K562 (cell line): Measurements from ENCODE around the gene SURF6. TPM values are rescaled to one million over a fixed set of nuclear protein-coding genes. Genes with fewer than 3 reads are reported as not detected.
A peak's percentile ranks its signal among the peaks of the same experiment; 100 is the strongest.

Experiments used
- ATAC-seq: fragments of 200-7000 bp; cut with Tn5 transposase; 3 replicates; pipeline ENCODE4 v1.9.1; 2020; ENCODE audit warnings: moderate library complexity
- BruUV-seq: library from RNA; stranded (reverse); fragments of 400-500 nt; replicated peaks from 2 replicates; lab custom pipeline; 2021; lab: Mats Ljungman, UMichigan
- CTCF ChIA-PET: fragments of 300-600 bp; formaldehyde crosslinking; extraction: SDS; loops from one replicate; lab custom pipeline; 2021; ENCODE audit warnings: low intra/inter-chr PET ratio; lab: Yijun Ruan, JAX
- POLR2A ChIA-PET: fragments of 300-600, 350-650 bp; sonication (Branson Sonifier 250); formaldehyde crosslinking; extraction: SDS; loops from one replicate; lab custom pipeline; 2021; ENCODE audit warnings: antibody characterized with exemption, inconsistent platforms; lab: Yijun Ruan, JAX
- DNase-seq, 4 experiments: peaks; one replicate each; pipeline versions ENCODE4 v3.0.0 to v3.0.0-alpha.2; 2011 to 2018; ENCODE audit warnings: low spot score in 3 of 4, mixed read lengths in 3 of 4; ENCODE audit errors: extremely low read depth in 1 of 4
- FAIRE-seq: peaks from 2 replicates; lab custom pipeline; 2011; peaks lifted over from hg19 to GRCh38; lab: Jason Lieb, UNC
- H2AFZ ChIP-seq: 2 replicates; pipeline ENCODE4 v1.6.0; 2011; ENCODE audit warnings: low read depth, low read length, control low read depth, inconsistent platforms
- H3K27ac ChIP-seq: fragments of 200-600 bp; 3 replicates; pipeline ENCODE4 v1.8.0; 2011; ENCODE audit warnings: low read depth, mild to moderate bottlenecking, control low read depth, inconsistent platforms, low read length, moderate library complexity, mixed read lengths; ENCODE audit errors: extremely low read depth
- H3K27me3 ChIP-seq, 2 experiments: fragments of 300-600 bp in 1 of 2; 2 replicates in 1 of 2; 3 replicates in 1 of 2; pipeline versions ENCODE4 v1.6.0 to v1.8.0; 2011; ENCODE audit warnings: inconsistent platforms in 2 of 2, low read length in 2 of 2, mild to moderate bottlenecking in 1 of 2, mixed read lengths in 1 of 2, moderate library complexity in 1 of 2; ENCODE audit not compliant: control insufficient read depth in 2 of 2, insufficient read depth in 2 of 2
- H3K36me3 ChIP-seq: fragments of 300-600 bp; 3 replicates; pipeline ENCODE4 v1.8.0; 2011; ENCODE audit warnings: mild to moderate bottlenecking, low read length, inconsistent platforms; ENCODE audit not compliant: control insufficient read depth, insufficient read depth
- H3K4me1 ChIP-seq, 2 experiments: fragments of 200-600 bp in 1 of 2; replicated peaks in 1 of 2; 2 replicates in 1 of 2; 3 replicates in 1 of 2; pipeline versions ENCODE4 v1.5.1 to v1.8.0; 2011; ENCODE audit warnings: inconsistent platforms in 2 of 2, low read length in 2 of 2, mild to moderate bottlenecking in 1 of 2, mixed read lengths in 1 of 2, moderate library complexity in 1 of 2; ENCODE audit not compliant: control insufficient read depth in 2 of 2, insufficient read depth in 2 of 2
- H3K4me2 ChIP-seq: 2 replicates; pipeline ENCODE4 v1.6.1; 2011; ENCODE audit warnings: low read length, control low read depth, inconsistent platforms, mixed read lengths; ENCODE audit not compliant: insufficient read depth
- H3K4me3 ChIP-seq: fragments of 200-600 bp; sonication (generic), shearing (Covaris generic); 2 replicates; pipeline ENCODE4 v1.5.1; 2016; ENCODE audit warnings: control low read depth, inconsistent platforms
- H3K79me2 ChIP-seq: fragments of 200-600 bp; 3 replicates; pipeline ENCODE4 v1.8.0; 2011; ENCODE audit warnings: low read length, inconsistent platforms; ENCODE audit not compliant: control insufficient read depth, insufficient read depth
- H3K9ac ChIP-seq, 2 experiments: 2 replicates each; pipeline versions ENCODE4 v1.6.0 to v1.6.1; 2011; ENCODE audit warnings: low read depth in 2 of 2, low read length in 2 of 2, control low read depth in 1 of 2, inconsistent platforms in 1 of 2, mild to moderate bottlenecking in 1 of 2, mixed read lengths in 1 of 2; ENCODE audit not compliant: insufficient read depth in 1 of 2
- H3K9me1 ChIP-seq: one replicate; pipeline ENCODE4 v1.6.0; 2011; ENCODE audit warnings: inconsistent platforms, mild to moderate bottlenecking, low read length, moderate library complexity; ENCODE audit not compliant: control insufficient read depth, insufficient read depth
- H3K9me3 ChIP-seq: replicated peaks from 2 replicates; pipeline ENCODE4 v1.5.1; 2011; ENCODE audit warnings: low read depth, low read length, inconsistent platforms; ENCODE audit not compliant: control insufficient read depth, insufficient read depth
- H4K20me1 ChIP-seq: replicated peaks from 2 replicates; pipeline ENCODE4 v1.6.1; 2011; ENCODE audit warnings: low read length, inconsistent platforms, mixed read lengths; ENCODE audit not compliant: control insufficient read depth, insufficient read depth
- HSF4 ChIP-seq: fragments of 250-450 bp; sonication (Bioruptor Pico); IDR thresholded peaks from 2 replicates; pipeline ENCODE4 v2.1.2; 2022; ENCODE audit warnings: mild to moderate bottlenecking, moderate library complexity, borderline replicate concordance
- NFE2L1 ChIP-seq: fragments of 450-650 bp; IDR thresholded peaks from 2 replicates; pipeline ENCODE4 v1.6.1; 2016; ENCODE audit warnings: missing genetic modification characterization, low read depth, mild to moderate bottlenecking, missing compliant biosample characterization, moderate library complexity, borderline replicate concordance
- TOE1 ChIP-seq, 2 experiments: fragments of 450-650 bp in 1 of 2; sonication (generic) in 1 of 2; formaldehyde crosslinking in 1 of 2; IDR thresholded peaks; 2 replicates each; pipeline versions ENCODE4 v1.7.1 to v1.8.0; 2016 to 2022; ENCODE audit warnings: borderline replicate concordance in 2 of 2, mild to moderate bottlenecking in 2 of 2, antibody characterized with exemption in 1 of 2, inconsistent platforms in 1 of 2, low read depth in 1 of 2, missing genetic modification reagents in 1 of 2, moderate library complexity in 1 of 2
- ZFP36 ChIP-seq: fragments of 150-350 bp; IDR thresholded peaks from 2 replicates; pipeline ENCODE4 v1.6.1; 2018; ENCODE audit warnings: low read length, low read depth; ENCODE audit not compliant: partially characterized antibody
- ZNF124 ChIP-seq: sonication (generic); formaldehyde crosslinking; IDR thresholded peaks from 2 replicates; pipeline ENCODE4 v1.8.1; 2022; ENCODE audit warnings: missing genetic modification reagents
- ZNF316 ChIP-seq: fragments of 450-650 bp; IDR thresholded peaks from 2 replicates; pipeline ENCODE4 v1.6.1; 2016
- WGBS: fragments of 100-300 bp; shearing (Covaris generic); methylation state at CpG from one replicate; pipeline ENCODE4 v1.1.6; 2016; ENCODE audit warnings: low coverage, mixed read lengths; ENCODE audit not compliant: insufficient coverage; ENCODE audit errors: missing lambda C conversion rate; 5-methylcytosine and 5-hydroxymethylcytosine counted together
- in situ Hi-C: fragments of 300-500 bp; cut with MboI; formaldehyde crosslinking; loops from 4 replicates; pipeline ENCODE4 v1.15.0; 2018; ENCODE audit warnings: inconsistent platforms, mixed read lengths
- intact Hi-C: fragments of 100-400 bp; cut with micrococcal nuclease; formaldehyde crosslinking; loops from 2 replicates; pipeline ENCODE4 v1.14.2; 2022
- polyA plus RNA-seq, 8 experiments: library from polyadenylated mRNA; depleted of rRNA in 4 of 8; stranded (reverse) in 5 of 8; unstranded in 3 of 8; fragments of >200 nt; fragmentation: Nextera tagmentation in 2 of 8; fragmentation: Illumina TruSeq in 1 of 8; extraction: Ambion mirVana in 2 of 8; extraction: Trizol in 1 of 8; gene quantifications; 2 replicates each; pipeline versions ENCODE4 v1.2.1 to v1.2.3, GENCODE V29; 2011 to 2014; ENCODE audit warnings: inconsistent platforms in 1 of 8, missing spikeins in 1 of 8
- total RNA-seq, 7 experiments: library from RNA; depleted of rRNA in 6 of 7; stranded (reverse); fragments of >200 nt in 6 of 7; fragmentation: Illumina TruSeq in 2 of 7; extraction: Trizol in 2 of 7; gene quantifications; 2 replicates each; pipeline versions ENCODE4 v1.2.1 to v1.2.3, GENCODE V29; 2011 to 2021; ENCODE audit warnings: low replicate concordance in 1 of 7
- TF ChIP-seq, protein P1 (sequence below): fragments of 450-650 bp; IDR thresholded peaks from one replicate; pipeline ENCODE4 v1.6.1; 2018; ENCODE audit warnings: mild to moderate bottlenecking, moderate library complexity; ENCODE audit not compliant: partially characterized antibody
- TF ChIP-seq, protein P2 (sequence below), 3 experiments: IDR thresholded peaks in 2 of 3; conservative IDR thresholded peaks in 1 of 3; 2 replicates each; pipeline ENCODE4 v1.5.1; 2011 to 2012; ENCODE audit warnings: low read length in 3 of 3, mild to moderate bottlenecking in 3 of 3, control low read depth in 2 of 3, improper control_type of control experiment in 1 of 3, inconsistent platforms in 1 of 3, low read depth in 1 of 3, mixed read lengths in 1 of 3, moderate library complexity in 1 of 3; ENCODE audit not compliant: insufficient read depth in 2 of 3
- TF ChIP-seq, protein P3 (sequence below): sonication (generic); formaldehyde crosslinking; IDR thresholded peaks from 2 replicates; pipeline ENCODE4 v1.8.0; 2023; ENCODE audit warnings: mild to moderate bottlenecking, missing genetic modification reagents

Gene SURF6
- total and polyA plus RNA-seq, 9 of the 15 experiments (the other 6 are each of a cell fraction or from before 2014, with no cell fraction given), result 1.4 to 68.3 (median 14.7) TPM

DNA sequence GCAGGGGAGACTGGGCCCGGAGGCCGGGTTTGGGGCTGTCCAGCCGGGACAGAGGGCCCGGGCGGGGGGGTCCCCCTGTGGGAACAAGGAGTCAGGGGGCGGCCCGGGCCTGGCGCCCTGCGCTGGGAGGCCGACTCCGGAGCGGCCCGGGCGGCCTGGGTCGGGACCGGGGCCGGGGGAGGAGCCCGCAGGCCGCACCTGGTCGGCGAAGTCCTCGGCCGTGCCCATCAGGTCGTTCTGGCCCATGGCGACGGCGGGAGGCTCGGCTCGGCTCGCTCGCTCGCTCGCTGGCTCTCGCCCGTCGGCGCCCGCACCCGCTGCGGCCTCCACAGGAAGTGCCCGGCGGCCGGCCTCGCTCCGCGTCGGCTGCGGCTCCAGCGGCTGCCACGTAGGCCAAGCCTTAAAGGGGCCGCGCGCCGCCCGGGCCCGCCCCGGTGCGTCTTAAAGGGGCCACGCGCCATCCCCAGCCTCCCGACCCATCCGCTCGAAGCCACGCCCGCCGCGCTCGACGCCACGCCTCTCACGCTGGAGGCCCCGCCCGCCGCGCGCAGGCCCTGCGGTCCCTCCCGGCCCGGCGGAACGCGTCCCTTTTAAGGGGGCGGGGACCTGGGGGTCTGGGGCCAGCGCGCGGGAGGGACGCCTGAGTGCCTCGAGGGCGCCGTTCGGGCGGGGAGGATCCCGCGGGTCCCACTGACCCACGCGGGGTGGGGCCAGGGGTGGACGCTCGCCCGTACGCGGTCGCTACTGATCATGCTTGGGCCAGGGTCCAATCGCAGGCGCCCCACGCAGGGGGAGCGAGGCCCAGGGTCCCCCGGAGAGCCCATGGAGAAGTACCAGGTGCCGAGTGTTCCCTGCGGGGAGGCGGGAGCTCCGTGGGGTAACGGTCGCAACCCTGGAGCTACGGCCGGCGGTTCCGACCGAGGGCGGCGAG lies 40.0 kb upstream of the SURF6 start, which contains the start of the genes STKLD1 and SURF4 (continued):
- no peak for TF ChIP-seq ZFP36
- no peak for TF ChIP-seq NFE2L1
- TF ChIP-seq, protein P1, sequence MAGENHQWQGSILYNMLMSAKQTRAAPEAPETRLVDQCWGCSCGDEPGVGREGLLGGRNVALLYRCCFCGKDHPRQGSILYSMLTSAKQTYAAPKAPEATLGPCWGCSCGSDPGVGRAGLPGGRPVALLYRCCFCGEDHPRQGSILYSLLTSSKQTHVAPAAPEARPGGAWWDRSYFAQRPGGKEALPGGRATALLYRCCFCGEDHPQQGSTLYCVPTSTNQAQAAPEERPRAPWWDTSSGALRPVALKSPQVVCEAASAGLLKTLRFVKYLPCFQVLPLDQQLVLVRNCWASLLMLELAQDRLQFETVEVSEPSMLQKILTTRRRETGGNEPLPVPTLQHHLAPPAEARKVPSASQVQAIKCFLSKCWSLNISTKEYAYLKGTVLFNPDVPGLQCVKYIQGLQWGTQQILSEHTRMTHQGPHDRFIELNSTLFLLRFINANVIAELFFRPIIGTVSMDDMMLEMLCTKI, result no peak

DNA sequence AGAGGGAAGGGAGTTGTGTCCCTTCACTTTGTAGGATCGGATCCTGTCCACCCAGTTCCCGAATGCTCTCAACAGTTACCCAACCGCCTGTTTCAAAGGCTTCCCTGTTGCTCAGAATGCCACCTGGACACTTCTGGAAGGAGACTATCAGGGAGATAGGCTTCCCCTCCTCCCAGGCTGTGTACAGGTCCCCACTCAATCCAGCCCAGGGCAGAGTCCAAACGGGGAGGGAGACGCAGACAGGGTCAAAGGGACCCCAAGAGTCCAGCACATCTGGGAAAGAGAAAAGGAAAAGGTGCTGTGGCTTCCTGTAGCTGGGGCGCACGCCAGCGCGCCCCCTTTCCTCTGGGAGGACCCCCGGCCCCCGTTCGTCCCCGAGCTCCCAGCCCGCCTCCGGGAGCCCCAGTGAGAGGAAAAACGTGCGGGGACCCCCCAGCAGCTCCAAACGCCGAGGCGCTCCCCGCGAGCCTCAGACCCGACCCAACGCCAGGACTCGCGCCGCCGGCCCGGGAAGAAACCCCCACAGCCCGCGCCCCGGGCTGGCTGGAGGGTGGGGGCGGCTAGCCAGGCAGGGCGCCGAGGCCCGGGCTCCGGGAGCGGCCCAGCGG lies 39.2 kb upstream of the SURF6 start:
- no TSS peak for BruUV-seq
- Histone ChIP-seq H3K27me3 (no peaks in the 10 kb centered on the region), H3K9me3 (no peaks in the 10 kb centered on the region), H3K9me1 (peaks cover 18% of the 10 kb centered on the region), H3K4me3 (peak overlapping the region; percentile 87), H3K4me2 (peak overlapping the region; percentile 88), H3K36me3 (peaks cover 39% of the 10 kb centered on the region), H3K9ac (peak overlapping the region; percentile 97), H3K4me1 (peaks cover 43 to 53% of the 10 kb centered on the region in 2 experiments; a peak in 4 of 5 replicates), H2AFZ (0 out of 2 replicates have a peak overlapping the region, but pooled peaks have one; percentile 64), H4K20me1 (peaks cover 35% of the 10 kb centered on the region), H3K79me2 (peaks cover 64% of the 10 kb centered on the region), H3K27ac (peak overlapping the region; percentile 97)
- DNase-seq, result peak in 2 of 4 experiments; percentile 56 to 62
- ATAC-seq, result peak; percentile 42
- CTCF ChIA-PET, result interaction anchor here (0.9 kb wide), 1 partner anchor 19 kb away, joined by 4 read pairs; the partner anchor contains the start of gene SURF2
- intact Hi-C loops, result no loop called here
- POLR2A ChIA-PET, result interaction anchor here (0.5 to 8.5 kb wide), 10 partner anchors 10 to 626 kb away, joined by 3 to 109 read pairs (median 4); partner anchors contain the start of genes MED22, RPL7A, SURF1 and SURF2
- in situ Hi-C loops, result no loop called here
- under 1% methylated on average over 20 of the region's 39 CpGs for WGBS
- FAIRE-seq, result no peak
- TF ChIP-seq, protein P2, sequence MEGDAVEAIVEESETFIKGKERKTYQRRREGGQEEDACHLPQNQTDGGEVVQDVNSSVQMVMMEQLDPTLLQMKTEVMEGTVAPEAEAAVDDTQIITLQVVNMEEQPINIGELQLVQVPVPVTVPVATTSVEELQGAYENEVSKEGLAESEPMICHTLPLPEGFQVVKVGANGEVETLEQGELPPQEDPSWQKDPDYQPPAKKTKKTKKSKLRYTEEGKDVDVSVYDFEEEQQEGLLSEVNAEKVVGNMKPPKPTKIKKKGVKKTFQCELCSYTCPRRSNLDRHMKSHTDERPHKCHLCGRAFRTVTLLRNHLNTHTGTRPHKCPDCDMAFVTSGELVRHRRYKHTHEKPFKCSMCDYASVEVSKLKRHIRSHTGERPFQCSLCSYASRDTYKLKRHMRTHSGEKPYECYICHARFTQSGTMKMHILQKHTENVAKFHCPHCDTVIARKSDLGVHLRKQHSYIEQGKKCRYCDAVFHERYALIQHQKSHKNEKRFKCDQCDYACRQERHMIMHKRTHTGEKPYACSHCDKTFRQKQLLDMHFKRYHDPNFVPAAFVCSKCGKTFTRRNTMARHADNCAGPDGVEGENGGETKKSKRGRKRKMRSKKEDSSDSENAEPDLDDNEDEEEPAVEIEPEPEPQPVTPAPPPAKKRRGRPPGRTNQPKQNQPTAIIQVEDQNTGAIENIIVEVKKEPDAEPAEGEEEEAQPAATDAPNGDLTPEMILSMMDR (IDR thresholded peaks at IDR 0.05 in 2 of 3, conservative IDR thresholded peaks at IDR 0.05 in 1 of 3; ENCODE audit: insufficient read depth in 2 of 3, low read depth in 1 of 3, low read length in 3 of 3), result peak in 2 of 3 experiments; percentile 10 to 30; a peak in 1 of 6 replicates
- TF ChIP-seq ZNF124 (CRISPR knock-in tag) (no peak), TOE1 (IDR thresholded peaks at IDR 0.05; ENCODE audit: borderline replicate concordance) (0 out of 2 replicates have a peak, but pooled peaks have one; percentile 31), TOE1 (CRISPR knock-in tag; IDR thresholded peaks at IDR 0.05; ENCODE audit: borderline replicate concordance, low read depth) (no peak), HSF4 (CRISPR knock-in tag) (no peak), ZNF316 (no peak)
- TF ChIP-seq, protein P3, sequence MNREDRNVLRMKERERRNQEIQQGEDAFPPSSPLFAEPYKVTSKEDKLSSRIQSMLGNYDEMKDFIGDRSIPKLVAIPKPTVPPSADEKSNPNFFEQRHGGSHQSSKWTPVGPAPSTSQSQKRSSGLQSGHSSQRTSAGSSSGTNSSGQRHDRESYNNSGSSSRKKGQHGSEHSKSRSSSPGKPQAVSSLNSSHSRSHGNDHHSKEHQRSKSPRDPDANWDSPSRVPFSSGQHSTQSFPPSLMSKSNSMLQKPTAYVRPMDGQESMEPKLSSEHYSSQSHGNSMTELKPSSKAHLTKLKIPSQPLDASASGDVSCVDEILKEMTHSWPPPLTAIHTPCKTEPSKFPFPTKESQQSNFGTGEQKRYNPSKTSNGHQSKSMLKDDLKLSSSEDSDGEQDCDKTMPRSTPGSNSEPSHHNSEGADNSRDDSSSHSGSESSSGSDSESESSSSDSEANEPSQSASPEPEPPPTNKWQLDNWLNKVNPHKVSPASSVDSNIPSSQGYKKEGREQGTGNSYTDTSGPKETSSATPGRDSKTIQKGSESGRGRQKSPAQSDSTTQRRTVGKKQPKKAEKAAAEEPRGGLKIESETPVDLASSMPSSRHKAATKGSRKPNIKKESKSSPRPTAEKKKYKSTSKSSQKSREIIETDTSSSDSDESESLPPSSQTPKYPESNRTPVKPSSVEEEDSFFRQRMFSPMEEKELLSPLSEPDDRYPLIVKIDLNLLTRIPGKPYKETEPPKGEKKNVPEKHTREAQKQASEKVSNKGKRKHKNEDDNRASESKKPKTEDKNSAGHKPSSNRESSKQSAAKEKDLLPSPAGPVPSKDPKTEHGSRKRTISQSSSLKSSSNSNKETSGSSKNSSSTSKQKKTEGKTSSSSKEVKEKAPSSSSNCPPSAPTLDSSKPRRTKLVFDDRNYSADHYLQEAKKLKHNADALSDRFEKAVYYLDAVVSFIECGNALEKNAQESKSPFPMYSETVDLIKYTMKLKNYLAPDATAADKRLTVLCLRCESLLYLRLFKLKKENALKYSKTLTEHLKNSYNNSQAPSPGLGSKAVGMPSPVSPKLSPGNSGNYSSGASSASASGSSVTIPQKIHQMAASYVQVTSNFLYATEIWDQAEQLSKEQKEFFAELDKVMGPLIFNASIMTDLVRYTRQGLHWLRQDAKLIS (CRISPR knock-in tag), result 0 out of 2 replicates have a peak, but pooled peaks have one; percentile 3
